HG02798 (cell line): Measurements from ENCODE around the gene PCAT6.
A peak's percentile ranks its signal among the peaks of the same experiment; 100 is the strongest.

Experiments used
- ATAC-seq: cut with Tn5 transposase; IDR thresholded peaks from one replicate; pipeline ENCODE4 v1.9.1; 2021; ENCODE audit warnings: mild to moderate bottlenecking; ENCODE audit not compliant: unreplicated experiment, poor library complexity

The PCAT6 gene

GRCh38 chr1:202844259-202844658 lies 33.5 kb downstream of the PCAT6 start:
- no peak for ATAC-seq

- no peak for ATAC-seq
Observed at GRCh38 chr1:202844935-202845334, 34.2 kb downstream of the PCAT6 start.

GRCh38 chr1:202848191-202848542 lies 37.4 kb downstream of the PCAT6 start:
- ATAC-seq, result peak; percentile 75

- no peak for ATAC-seq
Observed at GRCh38 chr1:202850593-202851362, 40.0 kb downstream of the PCAT6 start.

GRCh38 chr1:202852163-202852904 lies 41.6 kb downstream of the PCAT6 start:
- no peak for ATAC-seq

GRCh38 chr1:202854787-202855186 lies 44.0 kb downstream of the PCAT6 start:
- no peak for ATAC-seq

DNA sequence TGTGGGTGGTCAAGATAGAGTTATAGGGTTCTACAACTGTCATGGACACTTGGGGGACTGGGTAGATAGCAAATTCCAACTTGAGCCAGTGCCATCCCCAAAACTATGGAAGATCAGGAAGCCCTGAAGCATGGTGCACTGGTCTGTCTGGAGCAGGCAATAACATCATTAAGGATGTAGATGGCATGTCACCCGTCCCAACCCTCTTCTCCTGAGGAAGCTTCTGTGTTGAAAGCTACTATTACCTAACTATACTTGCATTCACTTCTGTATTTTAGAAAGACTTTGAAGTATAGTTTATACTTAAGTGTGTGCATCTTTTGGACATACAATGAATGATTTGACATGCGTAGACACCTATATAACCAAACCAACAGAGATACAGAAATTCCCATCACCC lies 45.3 kb downstream of the PCAT6 start:
- no peak for ATAC-seq

GRCh38 chr1:202857136-202857610 lies 46.4 kb downstream of the PCAT6 start:
- ATAC-seq, result no peak

DNA sequence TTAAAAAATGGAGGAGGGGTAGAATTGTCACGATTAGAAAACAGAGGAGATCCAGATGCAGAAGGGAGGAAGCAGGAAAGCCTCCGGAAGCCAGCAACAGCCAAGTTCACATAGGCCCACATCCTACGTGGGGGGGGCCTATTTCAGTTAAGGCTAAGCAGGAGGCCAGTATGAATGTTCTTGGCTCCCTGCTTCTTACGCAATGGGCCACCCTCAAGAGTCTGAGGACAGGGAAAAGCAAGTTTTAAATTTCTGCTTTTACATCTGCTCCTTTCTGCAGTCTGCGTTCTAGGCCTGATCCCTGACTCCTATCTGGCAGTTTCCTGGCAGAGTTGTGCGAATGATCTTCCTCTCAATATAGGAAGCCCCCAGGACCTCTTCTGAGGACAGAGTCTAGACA lies 47.6 kb downstream of the PCAT6 start:
- no peak for ATAC-seq

- ATAC-seq, result no peak
Observed at GRCh38 chr1:202858789-202859414, 48.1 kb downstream of the PCAT6 start.

DNA sequence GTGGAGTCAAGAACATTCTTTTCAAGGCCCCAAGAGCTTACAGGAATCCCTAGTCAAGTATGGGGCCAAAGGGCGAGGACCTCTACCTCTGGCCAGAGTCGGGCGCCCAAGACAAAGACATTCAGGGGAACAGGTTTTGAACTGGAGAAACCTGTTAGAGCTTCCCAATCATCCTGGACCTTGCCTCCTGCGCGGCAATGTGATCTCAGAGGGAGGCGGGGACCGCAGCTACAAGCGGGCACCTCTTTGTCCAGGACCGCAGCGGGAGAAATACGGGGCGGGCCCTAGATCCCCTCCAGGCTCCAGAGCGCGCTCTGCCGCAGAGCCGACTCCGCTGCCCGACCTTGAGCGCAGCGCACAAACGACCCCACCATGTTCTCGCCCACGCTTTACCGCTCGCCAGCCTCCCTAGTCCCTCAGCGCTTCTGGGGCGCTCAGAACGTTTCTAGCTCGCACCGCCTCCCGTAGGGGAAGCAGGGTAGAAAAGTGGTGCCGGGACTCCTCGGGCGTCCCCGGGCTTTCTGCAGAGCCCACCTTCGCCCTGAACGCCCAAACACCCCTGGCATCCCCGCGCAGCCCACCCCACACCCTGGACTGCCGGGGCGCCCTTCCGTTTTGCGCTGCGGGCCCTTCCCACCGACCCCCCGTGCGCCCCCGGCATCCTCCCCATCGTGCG lies 50.1 kb downstream of the PCAT6 start:
- ATAC-seq, result peak; percentile 24
